ENCODE results near the gene EXO5. TPM values are rescaled to one million over a fixed set of nuclear protein-coding genes. Genes with fewer than 3 reads are reported as not detected.

The EXO5 gene
- total RNA-seq, 8 experiments from 2014 or later, result 7.6 to 16.0 (median 10.7) TPM

DNA sequence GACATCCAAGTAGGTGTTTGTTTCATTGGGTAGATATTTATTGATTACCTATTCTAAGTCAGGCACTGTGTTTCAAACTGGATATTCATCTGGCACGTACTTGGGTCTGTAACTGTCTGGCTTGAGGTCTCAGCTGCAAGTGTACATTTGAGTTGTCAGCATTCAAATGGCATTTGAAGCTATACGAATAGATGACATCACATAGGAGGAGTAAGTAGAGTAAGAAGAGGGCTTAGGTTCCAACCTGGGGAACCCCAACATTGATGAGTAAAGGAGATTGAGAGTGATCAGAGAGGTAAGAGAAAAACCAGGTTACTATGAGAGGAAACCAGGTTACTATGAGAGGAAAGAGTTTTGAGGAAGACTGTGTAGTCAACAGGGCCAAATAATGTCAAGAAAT lies 53.6 kb downstream of the EXO5 start:
- Histone ChIP-seq H3K4me1 (replicated peaks in 1 of 2) (no peaks in the 10 kb centered on the region), H3K27ac (no peak overlapping the region), H3K4me3 (no peak overlapping the region)
- in situ Hi-C loops (cut with MboI; ENCODE audit: low pct_unique_long_range_greater_than_20kb in 2 of 9, low sequenced_read_pairs in 9 of 9, unreplicated experiment in 9 of 9), result no loop called here
- WGBS, 10 experiments, result 42 to 89% (median 72%) methylated on average over 1 to 2 of the region's 2 CpGs
- no peak for ATAC-seq (replicated peaks in 6 of 8)

DNA sequence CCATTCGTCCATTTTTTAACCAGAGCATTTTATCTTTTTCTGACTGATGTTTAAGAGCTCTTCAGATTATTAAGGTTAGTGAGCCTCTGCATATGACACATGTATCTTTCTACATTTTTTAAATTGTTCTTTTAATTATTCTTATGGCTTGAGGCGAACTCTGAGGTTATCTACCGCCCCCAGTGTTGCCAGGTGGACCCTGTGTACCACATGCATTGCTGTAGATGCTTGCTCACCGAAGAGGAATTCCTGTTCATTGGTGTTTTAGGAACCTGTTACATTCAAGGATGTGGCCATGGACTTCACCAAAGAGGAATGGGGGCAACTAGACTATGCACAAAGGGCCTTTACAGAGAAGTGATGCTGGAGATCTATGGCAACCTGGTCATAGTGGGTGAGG lies 54.7 kb downstream of the EXO5 start:
- WGBS, 10 experiments, result 16 to 92% (median 71%) methylated on average over 1 to 4 of the region's 4 CpGs
- Histone ChIP-seq H3K4me1 (replicated peaks in 1 of 2) (no peaks in the 10 kb centered on the region), H3K27ac (no peak overlapping the region), H3K4me3 (no peak overlapping the region)
- in situ Hi-C loops (cut with MboI; ENCODE audit: low pct_unique_long_range_greater_than_20kb in 2 of 9, low sequenced_read_pairs in 9 of 9, unreplicated experiment in 9 of 9), result no loop called here
- no peak for ATAC-seq (replicated peaks in 6 of 8)

DNA sequence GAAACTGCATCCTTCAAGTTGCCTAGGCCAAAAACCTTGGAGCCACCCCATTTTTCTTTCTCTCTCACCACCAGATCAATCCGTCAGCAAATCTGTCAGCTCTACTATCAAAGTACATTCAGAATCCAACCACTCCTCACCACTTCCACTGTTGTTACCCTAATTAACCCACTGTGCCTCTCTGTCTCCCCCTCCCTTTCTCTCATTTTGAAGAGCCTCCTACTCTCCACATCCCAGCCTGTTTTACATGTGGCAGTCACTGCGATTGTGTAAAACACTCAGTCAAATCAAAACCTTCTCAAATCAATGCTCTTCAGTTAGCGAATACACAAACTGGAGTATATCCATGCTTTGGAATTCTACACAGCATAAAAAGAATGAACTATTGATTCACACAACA lies 55.9 kb downstream of the EXO5 start:
- in situ Hi-C loops (cut with MboI; ENCODE audit: low pct_unique_long_range_greater_than_20kb in 2 of 9, low sequenced_read_pairs in 9 of 9, unreplicated experiment in 9 of 9), result no loop called here
- no peaks in the 10 kb centered on the region for H3K4me1 ChIP-seq (replicated peaks in 1 of 2)
- H3K27ac ChIP-seq, result no peak overlapping the region
- ATAC-seq (replicated peaks in 6 of 8), result no peak
- H3K4me3 ChIP-seq, result no peak overlapping the region
- WGBS, 10 experiments, result 17 to 70% (median 40%) methylated on average over 1 to 3 of the region's 3 CpGs; no CpG with 5 or more reads in 2 of the 10 experiments

DNA sequence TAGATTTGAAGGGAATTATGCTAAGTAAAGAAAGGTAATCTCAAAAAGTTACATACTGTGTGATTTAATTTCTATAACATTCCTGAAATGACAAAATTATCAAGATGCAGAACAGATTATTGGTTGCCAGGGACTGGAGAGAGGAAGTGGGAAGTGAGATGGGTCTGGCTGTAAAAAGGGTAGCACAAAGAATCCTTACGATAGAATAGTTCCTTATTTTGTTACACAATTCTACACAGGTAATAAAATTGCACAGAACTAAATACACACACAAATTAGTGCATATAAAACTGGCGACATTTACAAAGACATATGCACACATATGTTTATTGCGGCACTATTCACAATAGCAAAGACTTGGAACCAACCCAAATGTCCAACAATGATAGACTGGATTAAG lies 56.3 kb downstream of the EXO5 start:
- in situ Hi-C loops (cut with MboI; ENCODE audit: low pct_unique_long_range_greater_than_20kb in 2 of 9, low sequenced_read_pairs in 9 of 9, unreplicated experiment in 9 of 9), result no loop called here
- no peak for ATAC-seq (replicated peaks in 6 of 8)
- 55 to 100% (median 85%) methylated on average over 1 to 3 of the region's 3 CpGs; no CpG with 5 or more reads in 1 of the 10 experiments for WGBS, 10 experiments

More for the DNA sequence above, 56.3 kb downstream of the EXO5 start:
- Histone ChIP-seq H3K27ac (no peak overlapping the region), H3K4me3 (no peak overlapping the region), H3K4me1 (replicated peaks in 1 of 2) (no peaks in the 10 kb centered on the region)

Other genes starting within 250 kb of the EXO5 start
- 1 to 10 TPM in 7 of 8 experiments, under 1 TPM in 1; 0.87 to 7.1 (median 1.6) TPM for gene COL9A2, start 191.5 kb upstream of the EXO5 start, total RNA-seq
- gene SMAP2, start 135.0 kb upstream of the EXO5 start, total RNA-seq, result 10 to 100 TPM in 7 of 8 experiments, 1 to 10 TPM in 1; 9.6 to 60.9 (median 35.6) TPM
- gene ZFP69B, start 58.3 kb upstream of the EXO5 start, total RNA-seq, result 10 to 100 TPM in 3 of 8 experiments, 1 to 10 TPM in 5; 1.9 to 17.6 (median 8.7) TPM
- gene ZFP69, start 31.5 kb upstream of the EXO5 start, total RNA-seq, result 1 to 10 TPM; 4.8 to 8.5 (median 7.3) TPM
- gene ZNF684, start 22.9 kb downstream of the EXO5 start, total RNA-seq, result 1 to 10 TPM in 7 of 8 experiments, under 1 TPM in 1; 0.97 to 8.0 (median 5.6) TPM
- 100 to 1,000 TPM in 1 of 8 experiments, 10 to 100 TPM in 4, under 1 TPM in 3; 0.13 to 112 (median 52.3) TPM for gene RIMS3, start 156.9 kb downstream of the EXO5 start, total RNA-seq
- gene NFYC, start 182.9 kb downstream of the EXO5 start, total RNA-seq, result 10 to 100 TPM; 30.0 to 83.7 (median 65.7) TPM

All from motor neuron (in vitro differentiated cells).